Head of caudate nucleus (tissue), 42 donors: ENCODE measurements around the gene CNOT4.
"Not testable (repeated sequence)": the region's sequence is repeated elsewhere in the genome, so short reads cannot be mapped to it uniquely, and the experiment has no call there.

Experiments used
- DNase-seq, 42 donors: peaks; one replicate each; pipeline versions ENCODE4 v3.0.0 to v3.0.0-alpha.2; 2020 to 2021; ENCODE audit warnings: mixed read lengths in 7 of 42
- intact Hi-C: fragments of 100-400 bp; cut with DNase I; formaldehyde crosslinking; loops from one replicate; pipeline ENCODE4 v1.15.0; 2022

Gene CNOT4

DNA sequence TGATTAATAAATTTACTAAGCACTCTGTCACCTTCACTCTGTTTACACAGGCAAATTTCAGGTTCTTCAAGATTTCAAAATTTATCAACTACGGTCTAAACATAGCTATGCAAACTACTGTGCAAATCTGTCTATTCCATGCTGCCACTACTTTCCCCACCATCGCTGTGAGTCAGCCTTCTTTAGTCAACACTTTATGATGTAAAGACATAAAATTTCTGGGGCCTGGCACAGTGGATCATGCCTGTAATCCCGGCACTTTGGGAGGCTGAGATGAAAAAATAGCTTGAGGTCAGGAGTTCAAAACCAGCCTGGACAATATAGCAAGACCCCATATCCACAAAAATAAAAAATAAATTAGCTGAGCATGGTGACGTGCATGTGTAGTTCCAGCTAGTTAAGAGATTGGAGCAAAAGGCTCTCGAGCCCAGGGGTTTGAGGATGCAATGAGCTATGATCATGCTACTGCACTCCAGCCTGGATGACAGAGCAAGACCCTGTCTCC, 42.6 kb downstream of the CNOT4 start:
- DNase-seq = no peak
- intact Hi-C loops = no loop called here

DNA sequence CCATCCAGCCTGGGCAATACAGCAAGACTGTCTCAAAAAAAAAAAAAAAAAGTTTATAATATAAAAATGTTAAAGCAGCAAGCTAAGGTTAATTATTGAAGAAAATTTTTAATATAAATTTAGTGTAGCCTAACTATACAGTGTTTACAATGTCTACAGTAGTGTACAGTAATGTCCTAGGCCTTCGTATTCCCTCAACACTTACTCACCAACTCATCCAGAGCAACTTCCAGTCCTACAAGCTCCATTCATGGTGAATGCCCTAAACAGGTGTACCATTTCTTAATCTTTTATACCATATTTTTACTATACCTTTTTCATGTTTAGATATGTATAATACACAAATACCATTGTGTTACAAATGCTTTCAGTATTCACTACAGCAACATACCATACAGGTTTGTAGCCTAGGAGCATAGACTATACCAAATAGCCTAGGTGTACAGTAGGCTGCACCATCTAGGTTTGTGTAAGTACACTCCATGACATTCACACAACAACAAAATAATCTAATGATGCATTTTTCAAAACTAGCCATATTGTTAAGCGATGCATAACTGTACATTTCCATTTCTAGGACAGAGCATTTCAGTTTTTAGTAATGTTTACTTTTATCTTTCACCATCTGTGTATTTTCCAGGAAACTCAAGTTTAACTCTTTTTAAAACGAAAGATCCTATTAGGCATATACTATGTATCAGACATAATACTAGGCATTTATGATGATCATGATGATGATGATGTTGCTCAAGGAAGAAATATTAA, 43.3 kb downstream of the CNOT4 start:
- intact Hi-C loops = no loop called here
- DNase-seq = no peak

DNA sequence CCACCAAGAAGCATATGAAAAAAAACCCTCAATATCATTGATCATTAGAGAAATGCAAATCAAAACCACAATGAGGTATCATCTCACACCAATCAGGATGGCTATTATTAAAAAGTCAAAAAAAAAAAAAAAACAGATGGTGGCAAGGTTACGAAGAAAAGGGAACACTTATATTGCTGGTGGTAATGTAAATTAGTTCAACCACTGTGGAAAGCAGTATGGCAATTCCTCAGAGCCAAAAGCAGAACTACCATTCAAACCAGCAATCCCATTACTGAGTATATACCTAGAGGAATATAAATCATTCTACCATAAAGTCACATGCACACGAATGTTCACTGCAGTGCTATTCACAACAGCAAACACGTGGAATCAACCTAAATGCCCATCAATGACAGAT, 46.0 kb downstream of the CNOT4 start:
- intact Hi-C loops = no loop called here
- DNase-seq = no peak

DNA sequence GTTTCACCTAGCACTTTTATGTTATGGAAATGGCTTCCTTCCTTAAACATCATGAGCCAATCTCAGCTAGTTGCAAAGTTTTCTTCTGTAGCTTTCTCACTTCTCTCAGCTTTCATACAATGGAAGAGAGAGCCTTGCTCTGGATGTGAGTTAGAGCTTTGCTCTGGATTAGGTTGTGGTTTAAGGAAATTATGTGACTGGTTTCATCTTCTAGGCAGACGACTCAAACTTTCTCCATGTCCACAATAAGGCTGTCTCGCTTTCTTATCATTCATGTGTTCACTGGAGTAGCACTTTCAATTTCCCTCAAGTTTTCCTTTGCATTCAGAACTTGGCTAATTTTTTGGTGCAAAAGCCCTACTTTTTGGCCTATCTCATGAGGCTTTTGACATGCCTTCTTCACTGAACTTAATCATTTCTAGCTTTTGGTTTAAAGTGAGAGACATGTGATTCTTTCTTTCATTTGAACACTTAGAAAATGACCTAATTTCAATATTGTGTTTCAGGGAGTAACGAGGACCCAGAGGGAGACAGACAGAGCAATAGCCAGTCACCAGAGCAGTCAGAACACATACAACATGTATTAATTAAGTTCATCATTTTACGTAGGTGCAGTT, 49.8 kb downstream of the CNOT4 start:
- intact Hi-C loops = no loop called here
- DNase-seq = no peak

DNA sequence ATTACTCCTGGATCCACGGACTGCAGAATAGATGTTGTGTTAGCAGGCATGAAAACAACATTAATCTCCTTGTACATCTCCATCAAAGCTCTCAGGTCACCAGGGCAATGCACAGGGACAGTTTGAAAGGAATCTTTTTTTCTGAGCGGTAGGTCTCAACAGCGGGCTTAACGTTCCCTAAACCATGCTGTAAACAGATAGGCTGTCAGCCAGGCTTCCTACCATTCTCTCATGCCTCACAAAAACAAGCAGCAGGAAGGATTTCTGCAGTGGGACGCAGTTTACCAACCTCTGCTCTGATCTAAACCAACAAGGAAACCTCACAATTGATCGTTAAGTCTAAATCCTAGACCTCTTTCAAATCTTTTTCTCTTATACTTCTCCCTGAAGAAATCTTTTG, 50.8 kb downstream of the CNOT4 start:
- intact Hi-C loops = no loop called here
- no peak for DNase-seq

DNA sequence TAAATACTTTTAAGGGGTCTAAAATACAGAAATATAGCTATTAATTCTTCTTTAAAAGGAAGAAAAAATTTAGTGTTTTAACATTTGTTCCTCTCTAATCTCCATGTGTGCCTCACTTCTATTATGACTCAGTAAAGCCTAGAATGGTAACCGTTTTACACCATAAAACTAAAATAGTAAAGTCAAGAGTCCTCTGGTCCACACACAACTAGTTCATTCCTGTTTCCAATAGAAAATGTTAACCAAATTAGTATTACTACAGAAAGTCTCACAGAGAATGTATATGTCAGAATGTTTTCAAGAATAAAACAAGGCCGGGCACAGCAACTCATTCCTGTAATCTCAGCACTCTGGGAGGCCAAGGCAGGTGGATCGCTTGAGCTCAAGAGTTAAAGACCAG, 55.8 kb downstream of the CNOT4 start:
- intact Hi-C loops = no loop called here
- DNase-seq = no peak

DNA sequence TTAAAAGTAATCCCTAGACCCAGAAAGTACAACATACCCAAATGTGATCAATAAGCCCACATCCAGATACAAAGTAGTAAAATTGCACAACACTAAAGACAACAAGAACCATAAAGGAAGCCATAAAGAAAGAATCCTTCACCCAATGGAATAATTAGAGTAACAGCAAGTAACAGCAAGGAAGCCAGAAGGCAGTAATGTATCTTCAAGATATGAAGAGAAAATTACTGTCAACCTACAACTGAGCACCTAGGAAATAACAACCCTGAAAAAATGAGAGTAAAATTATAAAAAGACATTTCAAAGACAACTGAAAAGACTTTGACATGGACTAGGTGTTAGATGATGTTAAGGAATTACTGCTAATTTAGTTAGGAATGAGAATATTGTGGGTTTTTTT, 60.5 kb downstream of the CNOT4 start:
- intact Hi-C loops = no loop called here
- no peak for DNase-seq

DNA sequence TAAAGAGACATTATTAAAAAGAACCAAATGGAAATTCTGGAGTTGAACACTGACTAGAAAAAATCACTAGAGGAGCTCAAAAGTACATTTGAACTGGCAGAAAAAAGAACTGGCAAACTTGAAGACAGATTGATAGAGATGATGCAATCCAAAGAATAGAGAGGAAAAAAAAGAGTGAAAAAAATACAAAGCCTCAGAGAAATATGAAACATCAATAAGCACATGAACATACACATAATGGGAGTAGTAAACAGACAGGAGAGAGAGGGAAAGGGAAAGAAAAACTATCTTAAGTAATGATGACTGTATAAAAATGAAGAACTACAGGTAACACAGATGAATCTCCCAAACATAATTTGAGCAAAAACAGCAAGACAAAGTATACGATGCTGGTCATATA, 61.1 kb downstream of the CNOT4 start:
- no peak for DNase-seq
- intact Hi-C loops = no loop called here

DNA sequence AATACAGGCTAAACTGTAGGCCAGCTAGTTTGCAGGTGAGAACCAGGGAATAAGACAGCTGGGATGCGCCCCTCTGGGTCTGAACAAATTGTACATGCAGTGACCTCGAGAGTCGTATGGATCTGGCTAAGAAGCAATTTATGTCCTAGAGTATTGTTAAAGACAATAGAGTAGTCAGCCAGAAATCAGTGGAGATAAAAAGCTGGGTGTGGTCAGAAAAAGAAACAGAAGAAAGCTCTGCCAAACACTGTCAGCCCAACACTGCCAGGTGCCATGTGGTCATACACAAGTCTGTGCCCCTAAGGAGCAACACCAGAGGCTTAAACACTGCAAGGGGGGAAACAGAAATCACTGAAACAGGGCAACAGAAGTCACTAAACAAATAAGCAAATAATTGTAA, 62.2 kb downstream of the CNOT4 start:
- DNase-seq = no peak
- intact Hi-C loops = no loop called here

DNA sequence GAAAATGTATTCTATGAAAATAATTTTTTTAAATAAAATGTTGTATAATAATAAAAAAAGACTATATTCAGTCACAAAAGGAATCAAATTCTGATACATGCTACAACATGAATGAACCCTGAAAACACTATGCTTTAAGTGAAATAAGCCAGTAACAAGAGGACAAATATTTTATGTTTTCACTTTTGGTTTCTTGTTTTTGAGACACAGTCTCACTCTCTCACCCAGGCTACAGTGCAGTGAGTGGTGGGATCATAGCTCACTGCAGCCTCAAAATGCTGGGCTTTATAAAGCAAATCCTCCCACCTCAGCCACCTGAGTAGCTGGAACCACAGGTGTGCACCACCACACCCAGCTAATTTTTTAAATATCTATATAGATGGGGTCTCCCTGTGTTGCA, 64.2 kb downstream of the CNOT4 start:
- DNase-seq = no peak
- intact Hi-C loops = no loop called here

DNA sequence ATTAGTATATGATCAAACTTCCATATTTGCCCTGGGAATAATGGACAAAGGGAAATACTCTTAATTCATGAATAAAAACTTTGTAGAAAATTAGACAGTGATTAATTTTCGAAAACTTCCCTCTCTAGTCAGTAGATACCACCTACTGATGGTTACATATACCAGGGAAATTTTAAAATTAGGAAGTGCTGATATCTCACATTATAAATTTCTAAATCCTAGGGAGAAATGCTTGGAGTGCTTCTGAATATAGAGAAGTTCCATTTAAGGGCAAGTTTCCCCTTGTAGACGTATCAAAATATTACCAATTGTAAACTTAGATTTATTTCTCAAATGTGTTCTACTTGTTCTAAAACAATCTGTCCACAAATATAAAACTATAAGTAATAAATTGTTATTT, 64.6 kb downstream of the CNOT4 start:
- intact Hi-C loops, DNase-seq: not testable (repeated sequence)

DNA sequence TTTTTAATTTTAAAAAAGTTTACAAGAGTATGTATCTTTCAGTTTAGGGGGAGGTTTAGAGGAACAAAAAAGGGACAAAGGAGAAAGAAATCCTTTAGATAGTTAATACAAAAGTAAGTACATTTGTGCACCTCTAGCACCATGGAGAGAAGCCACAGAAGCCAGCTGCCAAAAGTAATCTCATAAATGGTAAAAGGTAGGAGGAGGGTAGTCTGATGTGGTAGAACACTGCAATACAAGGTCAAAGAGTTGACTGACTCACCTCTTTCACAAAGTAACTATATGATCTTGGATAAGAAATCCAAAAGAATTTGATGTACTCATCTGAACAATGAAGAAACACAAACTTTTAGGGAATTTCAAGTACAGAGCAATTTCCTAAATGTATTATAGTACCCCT, 68.1 kb downstream of the CNOT4 start:
- no peak for DNase-seq
- intact Hi-C loops = no loop called here

DNA sequence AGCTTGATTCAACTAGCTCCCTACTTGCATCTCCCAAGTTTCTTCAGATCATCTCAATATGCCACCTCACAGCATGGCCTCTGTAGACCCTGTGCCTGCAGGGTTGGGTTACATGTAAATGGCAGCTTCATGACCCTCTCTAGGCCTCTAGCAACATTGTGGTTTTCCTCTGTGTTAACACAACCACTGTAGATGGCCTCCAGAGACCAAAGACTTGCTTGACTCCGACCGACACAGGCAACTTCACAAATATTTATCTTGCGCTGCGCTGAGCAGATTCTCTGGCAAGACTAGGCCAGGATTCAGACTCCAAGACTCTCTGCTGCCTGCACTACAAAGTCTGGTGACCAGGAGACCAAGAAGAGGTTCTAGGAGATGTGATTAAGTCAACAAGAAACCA, 75.9 kb downstream of the CNOT4 start:
- intact Hi-C loops = no loop called here
- DNase-seq = no peak

DNA sequence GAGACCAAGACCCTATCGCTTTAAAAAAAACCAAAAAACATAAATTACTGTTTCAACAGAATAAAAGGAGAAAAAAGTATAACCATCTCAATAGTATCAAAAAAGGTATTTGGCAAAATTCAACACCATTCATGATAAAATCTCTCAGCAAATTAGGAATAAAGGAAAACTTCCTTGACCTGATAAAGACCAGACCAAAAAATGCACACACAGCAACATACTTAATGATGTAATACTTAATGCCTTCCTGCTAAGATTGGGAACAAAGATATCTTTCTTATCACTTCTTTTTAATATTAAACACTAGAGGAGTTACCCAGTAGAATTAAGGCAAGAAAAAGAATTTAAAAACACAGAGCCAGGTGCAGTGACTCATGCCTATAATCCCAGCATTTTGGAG, 79.3 kb downstream of the CNOT4 start:
- intact Hi-C loops = no loop called here
- DNase-seq = no peak

DNA sequence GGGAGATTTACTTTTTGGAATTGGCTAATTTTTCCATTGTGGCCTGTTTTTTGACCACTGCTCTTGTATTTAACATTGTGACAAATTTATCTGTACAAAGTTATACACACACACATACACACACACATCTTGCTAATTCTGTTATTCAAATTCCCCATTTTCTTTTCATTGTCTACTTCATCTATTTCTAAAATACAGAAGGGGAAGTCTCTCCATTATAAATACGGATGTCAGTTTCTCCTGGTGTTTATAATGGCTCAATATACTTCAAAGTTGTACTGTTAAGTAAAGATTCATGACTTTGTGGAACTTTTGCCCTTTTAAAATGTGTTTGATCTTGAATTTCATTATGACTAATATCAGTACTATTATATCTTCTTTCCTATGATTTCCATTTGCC, 81.0 kb downstream of the CNOT4 start:
- DNase-seq = no peak
- intact Hi-C loops = no loop called here

DNA sequence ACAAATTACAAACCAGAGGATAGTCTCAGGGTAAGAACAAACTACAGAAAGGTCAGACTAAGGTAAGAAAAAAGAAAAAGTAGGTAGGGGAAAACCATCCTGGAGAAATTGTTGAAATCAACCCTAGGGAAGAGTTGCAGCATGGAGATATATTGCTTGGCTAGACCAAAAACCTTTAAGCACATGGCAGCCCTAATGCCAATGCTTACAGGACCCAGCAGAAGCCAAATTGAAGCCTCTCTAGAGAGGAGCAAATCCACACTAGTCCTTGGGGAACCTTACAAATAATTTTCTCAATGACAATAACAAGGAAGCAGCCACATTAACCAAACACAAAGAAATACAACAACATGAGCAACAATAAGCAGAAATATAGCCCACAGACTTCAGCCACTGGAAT, 81.9 kb downstream of the CNOT4 start:
- intact Hi-C loops = no loop called here
- DNase-seq = no peak

DNA sequence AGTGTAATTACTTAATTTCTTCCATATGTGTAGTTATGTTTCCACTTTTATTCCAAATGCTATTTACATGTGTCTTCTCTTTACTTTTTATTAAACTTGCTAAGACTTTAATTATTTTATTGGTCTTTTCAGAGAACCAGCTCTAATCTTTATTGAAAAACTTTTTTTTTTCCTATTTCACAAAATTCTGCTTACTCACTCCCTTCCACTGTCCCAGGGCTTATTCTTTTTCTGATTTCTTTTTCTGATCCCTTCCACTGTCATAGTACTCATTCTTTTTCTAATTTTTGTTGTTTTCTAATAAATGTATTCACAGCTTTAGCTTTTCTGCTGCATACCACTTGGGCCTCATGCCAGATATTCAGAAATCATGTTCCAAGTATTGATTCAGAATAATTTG, 82.7 kb downstream of the CNOT4 start:
- DNase-seq = no peak
- intact Hi-C loops = no loop called here

DNA sequence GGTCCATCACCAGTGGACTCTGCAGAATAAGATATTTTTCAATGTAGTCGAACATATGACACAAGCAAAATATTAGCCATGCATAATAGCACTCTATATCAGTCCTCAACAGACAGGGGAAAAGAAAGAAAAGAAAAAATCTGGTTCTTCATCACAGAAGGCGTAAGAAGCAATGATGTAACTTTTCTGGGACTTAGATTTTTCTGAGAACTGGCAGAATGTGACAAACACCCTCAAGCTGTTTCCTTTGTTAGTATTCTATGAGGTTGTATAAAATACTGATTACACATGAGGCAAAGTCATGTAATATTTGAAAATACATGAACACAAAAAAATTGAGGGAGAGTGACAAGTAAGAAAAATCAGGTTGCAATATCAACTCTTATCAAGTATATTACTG, 84.9 kb downstream of the CNOT4 start:
- DNase-seq = no peak
- intact Hi-C loops = no loop called here

DNA sequence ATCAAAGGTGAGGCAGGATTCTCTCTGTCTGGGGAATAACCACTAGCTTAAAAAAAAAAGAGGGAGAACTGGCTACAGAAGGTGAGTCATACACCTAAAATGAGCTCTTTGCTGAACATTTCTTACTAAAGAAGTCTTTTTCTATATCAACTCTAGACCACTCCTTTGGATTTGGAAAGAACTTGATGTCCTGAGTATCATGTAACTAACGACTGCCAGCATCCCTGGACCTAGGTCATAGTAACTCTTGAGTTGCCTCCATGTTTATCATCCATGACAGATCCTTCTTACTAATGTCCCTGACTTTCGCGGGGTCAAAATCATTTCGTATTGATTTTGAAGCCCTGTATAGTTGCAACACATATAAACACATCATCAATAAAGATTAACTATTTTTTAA, 89.1 kb downstream of the CNOT4 start:
- DNase-seq = no peak
- intact Hi-C loops = no loop called here

DNA sequence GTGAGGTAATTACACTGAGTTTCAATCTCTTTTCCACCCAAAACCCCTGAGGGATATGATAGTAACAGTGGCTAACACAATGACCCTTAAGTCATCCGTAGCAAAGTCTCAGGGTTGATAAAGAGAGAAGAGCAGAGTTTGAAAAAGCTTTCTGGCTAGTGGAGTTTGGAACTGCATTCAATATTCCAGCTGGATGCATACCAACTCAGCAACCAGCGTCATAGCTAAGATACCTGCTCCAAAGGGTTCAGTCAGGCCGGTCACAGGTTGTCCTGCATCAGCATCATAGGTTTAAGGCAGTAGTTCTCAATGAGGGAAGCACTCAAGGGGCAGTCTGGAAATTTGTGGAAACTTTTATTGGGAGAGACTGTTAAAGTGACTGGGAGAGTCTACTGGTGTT, 93.5 kb downstream of the CNOT4 start:
- intact Hi-C loops = no loop called here
- no peak for DNase-seq

DNA sequence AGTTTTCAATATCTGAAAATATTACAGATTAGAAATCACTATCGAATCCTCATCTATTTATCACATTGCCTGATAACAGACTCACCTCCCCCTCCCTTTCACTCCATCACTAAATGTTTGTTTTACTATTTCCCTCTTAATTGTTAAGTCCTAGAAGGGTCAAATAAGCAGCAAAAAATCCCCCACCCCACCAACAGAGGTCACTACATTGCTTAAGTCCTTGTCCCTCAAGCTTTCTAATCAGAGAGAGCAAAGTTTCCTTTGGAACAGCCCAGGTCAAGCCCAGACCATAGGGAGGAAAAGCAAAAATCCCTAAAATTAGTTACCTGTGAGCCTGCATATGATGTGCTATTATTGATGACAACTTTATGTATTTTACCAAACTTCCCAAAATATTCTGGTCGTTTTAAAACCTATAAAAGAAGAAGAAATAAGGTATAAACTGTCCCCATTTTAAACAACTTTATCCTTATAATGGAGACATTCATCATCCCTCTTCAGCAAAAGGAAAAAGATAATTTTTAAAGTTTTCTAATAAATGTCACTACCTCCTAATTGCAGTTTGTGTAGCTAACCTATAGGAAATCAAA, 95.0 kb downstream of the CNOT4 start:
- intact Hi-C loops = no loop called here

More for the DNA sequence above, 95.0 kb downstream of the CNOT4 start:
- peak in 6 of 42 donors; percentile 5 to 49 (median 18) for DNase-seq
